ENCODE measurements around the gene SERINC5.

SERINC5 gene

GRCh38 chr5:80069251-80069800 lies 186.5 kb downstream of the SERINC5 start:
- DNase-seq (ENCODE audit: low read depth) = no peak
- H3K4me3 ChIP-seq (ENCODE audit: low read depth, low read length) = no peak overlapping the region

GRCh38 chr5:80068775-80069174 lies 187.1 kb downstream of the SERINC5 start:
- no peak for TF ChIP-seq CTCF (conservative IDR thresholded peaks at IDR 0.05; ENCODE audit: low read depth, low read length)
- DNase-seq (ENCODE audit: low read depth) = no peak
- no peak overlapping the region for H3K4me3 ChIP-seq (ENCODE audit: low read depth, low read length)

More at GRCh38 chr5:80069251-80069800, 186.5 kb downstream of the SERINC5 start:
- TF ChIP-seq CTCF (conservative IDR thresholded peaks at IDR 0.05; ENCODE audit: low read depth, low read length) = no peak

- H3K4me3 ChIP-seq (ENCODE audit: low read depth, low read length) = no peak overlapping the region
- no peak for DNase-seq (ENCODE audit: low read depth)
- TF ChIP-seq CTCF (conservative IDR thresholded peaks at IDR 0.05; ENCODE audit: low read depth, low read length) = no peak
These were observed 187.6 kb downstream of the SERINC5 start for GRCh38 chr5:80068246-80068636.

DNA sequence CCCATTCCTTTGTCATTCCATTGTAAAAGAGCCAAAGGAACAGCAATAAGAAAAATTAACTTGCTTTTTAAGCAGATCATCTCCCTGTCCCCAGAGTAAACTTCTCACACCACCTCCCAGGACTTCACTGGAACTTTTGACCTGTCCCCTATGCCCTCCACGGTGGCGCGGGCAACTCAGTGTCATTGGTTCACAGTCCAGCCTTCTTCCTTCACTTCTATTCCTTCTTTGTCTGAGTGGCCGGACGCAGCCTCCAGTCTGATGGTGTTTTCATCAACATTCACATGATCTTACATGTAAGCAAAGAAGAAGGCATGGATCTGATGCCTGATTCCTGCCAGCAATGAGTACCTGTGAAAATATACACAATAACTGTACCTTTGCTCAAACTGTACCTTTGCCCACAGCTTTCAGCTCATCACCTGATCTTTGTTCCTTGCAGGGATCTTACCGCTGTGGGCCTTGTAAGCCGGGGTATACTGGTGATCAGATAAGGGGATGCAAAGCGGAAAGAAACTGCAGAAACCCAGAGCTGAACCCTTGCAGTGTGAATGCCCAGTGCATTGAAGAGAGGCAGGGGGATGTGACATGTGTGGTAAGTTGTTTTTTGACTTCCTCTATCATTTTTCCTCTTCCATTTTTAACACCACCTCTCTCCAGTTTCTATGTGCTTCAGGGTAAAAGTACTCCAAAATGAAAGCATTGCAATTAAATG lies 188.2 kb downstream of the SERINC5 start:
- no peak for DNase-seq (ENCODE audit: low read depth)
- TF ChIP-seq CTCF (conservative IDR thresholded peaks at IDR 0.05; ENCODE audit: low read depth, low read length) = no peak

GRCh38 chr5:80067016-80067415 lies 188.8 kb downstream of the SERINC5 start:
- no peak for DNase-seq (ENCODE audit: low read depth)
- no peak for TF ChIP-seq CTCF (conservative IDR thresholded peaks at IDR 0.05; ENCODE audit: low read depth, low read length)
- no peak overlapping the region for H3K4me3 ChIP-seq (ENCODE audit: low read depth, low read length)

More for the DNA sequence above, 188.2 kb downstream of the SERINC5 start:
- H3K4me3 ChIP-seq (ENCODE audit: low read depth, low read length) = no peak overlapping the region

DNA sequence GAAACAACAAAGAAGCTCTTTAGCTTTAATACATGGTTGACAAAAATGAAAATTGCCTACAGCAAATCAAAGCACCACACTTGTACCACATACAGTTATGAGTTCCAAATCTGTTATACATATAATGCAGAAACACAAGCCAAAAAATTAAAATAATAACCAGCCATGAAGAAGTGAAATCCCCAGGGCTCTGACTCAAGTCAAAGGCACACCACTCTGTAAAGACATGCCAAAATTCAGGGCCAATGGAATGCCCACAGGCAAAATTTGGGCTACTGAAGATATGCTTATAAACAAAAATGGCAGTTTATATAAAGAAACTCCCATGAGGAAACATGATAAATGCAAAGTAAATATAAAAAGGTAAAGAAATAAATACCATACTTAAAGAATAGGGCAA lies 191.7 kb downstream of the SERINC5 start:
- TF ChIP-seq CTCF (conservative IDR thresholded peaks at IDR 0.05; ENCODE audit: low read depth, low read length) = no peak
- no peak overlapping the region for H3K4me3 ChIP-seq (ENCODE audit: low read depth, low read length)
- DNase-seq (ENCODE audit: low read depth) = no peak
